UCSD-AML1 (cell line): ENCODE results near the gene ATOH8.

ENCODE experiments used
- DNase-seq: peaks from one replicate; lab custom pipeline; 2025; ENCODE audit not compliant: unreplicated experiment; lab: John Stamatoyannopoulos, UW

ATOH8 gene

DNA sequence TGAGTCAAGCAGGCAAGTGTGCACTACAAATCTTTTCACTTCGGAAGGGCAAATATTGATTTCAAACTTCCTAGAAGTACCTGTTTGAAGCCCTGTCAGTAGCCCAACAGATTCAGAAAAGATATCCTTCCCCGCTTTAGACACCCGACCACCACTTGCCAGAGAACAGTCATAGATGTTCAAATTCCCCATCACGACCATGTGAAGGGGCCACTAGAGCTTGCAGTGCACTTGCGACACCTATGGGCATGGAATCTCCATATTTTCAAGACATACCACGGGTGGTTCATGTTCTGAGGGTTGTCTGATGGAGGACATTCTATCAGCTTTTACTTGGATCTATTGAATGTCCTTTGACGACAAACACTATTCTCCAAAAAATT lies 35.8 kb upstream of the ATOH8 start:
- DNase-seq = peak; percentile 47

DNA sequence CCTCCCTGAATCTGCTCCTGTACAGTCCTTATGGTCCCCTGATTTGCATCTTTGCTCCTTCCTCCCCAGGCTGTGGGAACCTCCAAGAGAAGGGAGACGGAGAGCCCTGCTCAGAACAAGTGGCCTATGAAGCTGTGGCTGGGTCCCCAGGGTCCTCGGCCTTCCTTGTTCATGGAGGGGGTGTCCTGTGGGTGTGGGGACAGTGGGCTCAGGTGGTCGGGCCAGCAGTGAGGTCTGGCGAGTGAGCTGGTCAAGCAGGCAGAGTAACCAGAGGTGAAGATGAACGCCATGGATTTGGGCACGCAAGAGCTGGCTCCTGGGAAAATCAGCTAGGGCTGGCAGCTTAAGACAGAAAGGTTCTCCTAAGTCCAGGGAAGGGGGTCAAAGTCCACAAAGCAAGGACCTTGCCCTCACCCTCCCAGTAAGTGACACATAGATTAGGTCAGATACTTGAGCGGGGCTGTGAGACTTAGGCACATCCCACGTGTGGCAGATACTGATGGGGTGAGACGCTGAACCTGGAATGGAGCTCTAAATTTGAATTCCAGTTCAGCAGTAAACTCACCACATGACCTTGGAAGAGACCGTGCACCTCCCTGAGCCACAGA lies 34.8 kb upstream of the ATOH8 start:
- no peak for DNase-seq

DNA sequence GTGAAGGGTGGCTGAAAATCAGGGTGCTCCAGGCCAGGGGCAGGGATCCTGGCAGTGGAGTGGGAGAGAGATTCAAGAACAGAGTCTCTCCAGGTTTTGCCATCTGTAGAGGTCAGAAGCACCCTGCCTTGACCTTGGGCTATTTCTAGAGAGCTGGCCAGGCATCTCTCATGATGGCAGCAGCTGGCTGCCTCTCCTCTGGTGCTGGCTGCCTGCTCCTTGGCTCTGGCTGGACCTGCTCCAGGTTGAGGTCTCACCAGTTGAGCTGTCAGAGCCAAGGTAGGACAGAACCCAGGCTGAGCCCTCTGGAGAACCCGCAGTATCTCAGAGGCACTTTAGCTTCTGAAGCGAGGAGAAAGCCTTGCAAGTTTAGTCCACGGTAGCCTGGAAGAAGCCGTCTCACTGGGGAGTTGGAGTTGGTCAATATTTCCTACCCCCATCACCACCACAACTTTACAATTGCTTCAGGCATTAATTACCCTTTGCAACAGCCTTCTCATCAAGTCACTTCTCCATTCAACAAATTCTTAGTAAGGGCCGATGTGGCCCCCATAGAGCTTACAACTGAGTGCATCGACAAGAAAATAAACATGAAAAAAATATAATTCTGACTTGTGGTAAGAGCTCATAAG lies 34.1 kb upstream of the ATOH8 start:
- no peak for DNase-seq

DNA sequence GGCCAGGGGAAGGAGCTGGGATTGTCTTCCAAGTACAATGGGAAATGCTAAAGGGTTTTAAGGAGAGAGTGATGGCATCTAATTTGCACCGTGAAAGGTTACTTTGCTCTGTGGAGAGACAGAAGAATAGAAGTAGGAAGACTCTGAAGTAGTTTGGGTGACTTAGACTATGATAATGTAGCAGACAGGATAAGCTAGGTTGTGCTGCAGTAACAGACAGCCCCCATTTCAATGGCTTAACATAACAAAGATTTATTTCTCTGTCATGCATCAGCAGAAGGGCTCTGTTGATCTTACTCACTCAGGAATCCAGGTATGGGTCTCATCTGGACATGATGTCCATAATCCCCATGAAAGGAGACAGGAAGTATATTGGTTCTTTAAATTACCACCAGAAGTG lies 33.3 kb upstream of the ATOH8 start:
- DNase-seq = no peak

DNA sequence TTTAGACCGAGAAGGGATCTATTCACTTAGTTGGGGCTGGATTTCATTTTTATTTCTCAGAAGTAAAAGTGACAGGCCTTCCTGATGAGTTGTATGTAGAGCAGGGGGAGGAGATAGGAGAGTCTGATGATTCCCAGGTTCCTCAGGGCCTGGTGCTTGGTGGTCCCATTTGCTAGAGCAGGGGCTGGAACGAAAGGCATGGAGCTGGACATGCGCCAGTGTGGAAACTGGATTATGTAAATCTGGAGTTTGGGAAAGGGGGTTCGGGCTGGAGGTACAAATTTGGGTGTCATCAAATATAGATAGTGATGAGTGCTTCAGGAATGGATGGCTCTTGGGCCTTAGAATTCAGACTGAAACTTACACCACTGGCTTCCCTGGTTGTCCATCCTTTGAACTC lies 32.1 kb upstream of the ATOH8 start:
- DNase-seq = no peak

DNA sequence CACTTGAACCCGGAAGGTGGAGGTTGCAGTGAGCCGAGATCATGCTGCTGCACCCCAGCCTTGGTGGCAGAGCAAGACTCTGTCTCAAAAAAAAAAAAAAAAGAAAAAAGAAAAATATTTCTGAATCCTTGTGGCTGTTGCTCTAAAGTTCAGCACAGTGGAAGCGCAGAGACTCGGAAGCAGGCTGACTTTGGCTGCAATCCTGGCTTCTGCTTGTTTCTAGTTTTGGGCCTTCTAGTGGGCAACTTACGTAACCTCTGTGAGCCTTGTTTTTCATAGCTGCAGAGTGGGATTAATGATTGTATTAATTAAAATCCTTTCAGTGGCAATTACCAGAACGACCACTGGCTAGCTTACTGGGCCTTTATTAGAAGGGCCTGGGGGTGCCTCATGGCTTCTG lies 31.3 kb upstream of the ATOH8 start:
- DNase-seq = no peak

DNA sequence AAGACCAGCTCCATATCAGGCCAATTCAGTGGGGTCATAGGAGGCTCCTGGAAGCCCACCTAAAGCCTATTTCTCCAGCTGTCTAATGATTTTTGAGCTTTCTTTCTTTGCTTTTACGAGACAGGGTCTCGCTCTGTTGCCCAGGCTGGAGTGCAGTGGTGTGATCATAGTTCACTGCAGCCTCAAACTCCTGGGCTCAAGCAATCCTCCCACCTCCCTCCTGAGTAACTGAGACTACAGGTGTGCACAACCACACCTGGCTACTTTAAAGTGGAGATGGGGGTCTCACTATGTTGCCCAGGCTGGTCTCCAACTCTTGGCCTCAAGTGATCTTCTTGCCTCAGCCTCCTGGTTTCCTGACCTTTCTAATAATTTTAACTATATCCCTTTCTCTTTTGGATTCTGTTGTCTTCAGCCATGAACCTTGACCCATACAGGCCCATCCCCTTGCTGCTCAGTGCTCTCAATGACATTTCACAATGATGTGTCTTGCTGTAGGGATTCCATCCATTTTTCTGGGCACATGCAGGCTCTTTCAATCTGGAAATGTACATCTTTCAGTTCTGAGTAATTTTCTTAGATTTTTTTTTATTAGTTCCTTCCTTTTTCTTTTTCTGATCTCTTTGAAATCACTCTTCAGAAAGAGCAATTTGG lies 30.0 kb upstream of the ATOH8 start:
- no peak for DNase-seq

DNA sequence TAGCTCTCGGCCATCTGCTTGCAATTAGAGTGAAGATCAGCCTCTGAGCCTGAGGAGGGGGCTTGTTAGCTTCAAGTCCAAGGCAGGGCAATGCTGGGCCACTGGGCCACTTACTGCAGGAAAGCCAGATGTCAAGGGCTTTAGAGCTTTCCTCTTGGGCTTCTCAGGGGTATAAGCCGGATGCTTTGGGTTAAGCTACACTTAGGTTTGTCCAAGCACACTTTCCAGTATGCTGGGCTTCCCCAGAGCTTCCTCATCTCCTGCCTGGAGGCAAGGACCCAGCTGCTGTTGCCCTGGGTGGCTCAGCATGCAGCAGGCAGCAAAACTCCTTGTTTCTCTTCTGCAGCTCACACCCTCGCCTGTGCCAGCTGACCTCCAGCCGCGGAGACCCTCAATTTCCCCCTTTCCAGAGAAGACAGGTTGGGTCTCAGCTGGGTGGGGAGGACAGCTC lies 29.0 kb upstream of the ATOH8 start:
- no peak for DNase-seq

DNA sequence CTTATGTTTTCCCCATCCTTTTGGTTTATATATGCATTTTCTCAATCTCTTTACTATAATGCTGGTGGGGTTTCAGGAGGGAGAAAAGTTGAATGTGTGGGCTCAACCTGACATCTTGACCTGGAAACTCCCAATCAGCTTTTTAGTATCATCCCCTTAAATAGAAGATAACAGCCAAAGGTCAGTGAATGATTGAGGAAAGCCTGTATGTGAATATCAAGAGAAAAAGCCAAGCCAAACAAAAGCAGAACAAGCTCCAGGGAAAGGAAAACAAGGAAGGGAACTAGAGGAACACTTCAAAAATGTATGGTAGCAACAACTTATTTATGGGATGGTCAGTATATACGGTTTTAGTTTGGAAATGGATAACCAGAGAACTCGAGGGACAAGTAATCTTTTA lies 28.3 kb upstream of the ATOH8 start:
- no peak for DNase-seq

DNA sequence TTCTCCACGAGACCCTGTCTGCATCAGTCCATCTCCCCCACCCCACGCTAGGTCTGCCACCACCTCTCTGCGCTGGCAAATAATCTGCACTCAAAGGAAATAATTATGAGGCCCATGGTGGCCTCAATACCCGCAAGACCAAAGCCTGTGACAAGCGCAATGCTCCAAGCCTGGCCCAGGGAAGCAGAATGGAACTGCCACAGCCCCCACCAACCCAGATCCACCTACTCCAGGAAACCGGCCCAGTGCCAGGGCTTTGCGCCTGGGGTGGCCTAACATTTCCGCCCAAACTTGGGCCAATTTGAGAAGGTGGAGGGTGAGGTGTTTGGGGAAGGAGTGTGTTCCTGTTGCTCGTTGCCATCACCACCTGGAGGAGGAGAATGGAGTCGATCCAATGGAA lies 26.0 kb upstream of the ATOH8 start:
- no peak for DNase-seq

DNA sequence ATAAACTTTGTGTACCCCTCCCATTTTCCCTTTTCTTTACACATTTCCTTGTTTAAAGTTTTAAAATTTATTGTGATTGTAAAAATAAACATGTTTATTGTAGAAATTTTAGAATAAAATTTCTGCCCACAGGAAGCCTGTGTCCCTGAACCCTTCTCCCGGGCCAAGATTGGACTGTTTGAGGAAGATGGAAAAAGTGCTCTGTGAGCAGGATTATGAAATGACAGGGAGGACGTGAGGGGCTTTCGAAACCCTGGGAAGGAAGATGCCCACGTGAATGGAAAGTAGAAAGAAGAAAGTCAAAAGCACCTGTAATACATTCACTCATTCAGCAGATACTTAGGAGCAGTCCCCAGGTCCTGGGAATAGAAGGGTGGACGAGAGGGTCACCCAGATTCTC lies 25.4 kb upstream of the ATOH8 start:
- DNase-seq = no peak

DNA sequence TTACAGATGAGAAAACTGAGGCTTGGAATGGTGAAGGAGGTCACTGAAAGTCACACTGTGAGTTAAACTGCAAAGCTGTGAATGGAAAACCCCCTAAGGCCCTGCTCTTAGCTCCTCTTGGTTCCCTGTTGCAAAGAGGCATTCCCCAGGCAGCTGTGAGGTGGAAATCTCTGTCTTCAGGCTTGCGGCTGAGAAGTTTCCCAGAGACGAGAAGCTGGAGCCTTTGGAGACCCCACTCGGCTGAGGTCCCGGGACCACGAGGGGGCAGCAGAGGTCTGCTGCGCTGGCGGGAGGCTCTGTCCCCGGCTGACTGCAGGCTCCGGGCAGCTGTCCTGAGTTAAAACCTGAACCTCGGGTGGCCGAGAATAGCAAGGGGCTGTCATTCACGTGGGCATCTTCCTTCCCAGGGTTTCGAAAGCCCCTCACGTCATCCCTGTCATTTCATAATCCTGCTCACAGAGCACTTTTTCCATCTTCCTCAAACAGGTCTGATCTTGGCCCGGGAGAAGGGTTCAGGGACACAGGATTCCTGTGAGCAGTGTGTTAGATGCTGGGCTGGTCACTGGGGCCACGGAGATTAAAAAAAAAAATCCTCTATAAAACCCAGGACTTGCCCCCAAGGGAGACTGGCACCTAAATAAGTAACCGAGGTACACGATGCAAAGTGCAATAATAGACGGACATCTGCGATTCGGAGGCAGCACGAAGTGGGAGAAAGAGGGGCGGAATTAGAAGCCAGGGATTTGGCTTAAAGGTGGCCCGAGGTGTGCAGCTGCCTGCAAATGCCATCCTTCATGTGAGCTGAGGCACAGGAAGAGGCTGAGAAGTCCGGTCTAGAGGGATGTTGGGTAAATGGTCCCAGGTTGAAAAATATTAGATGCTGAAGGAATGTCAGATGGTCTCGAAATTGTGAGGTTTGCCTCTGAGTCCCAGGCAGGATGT lies 24.6 kb upstream of the ATOH8 start:
- peak; percentile 78 for DNase-seq

DNA sequence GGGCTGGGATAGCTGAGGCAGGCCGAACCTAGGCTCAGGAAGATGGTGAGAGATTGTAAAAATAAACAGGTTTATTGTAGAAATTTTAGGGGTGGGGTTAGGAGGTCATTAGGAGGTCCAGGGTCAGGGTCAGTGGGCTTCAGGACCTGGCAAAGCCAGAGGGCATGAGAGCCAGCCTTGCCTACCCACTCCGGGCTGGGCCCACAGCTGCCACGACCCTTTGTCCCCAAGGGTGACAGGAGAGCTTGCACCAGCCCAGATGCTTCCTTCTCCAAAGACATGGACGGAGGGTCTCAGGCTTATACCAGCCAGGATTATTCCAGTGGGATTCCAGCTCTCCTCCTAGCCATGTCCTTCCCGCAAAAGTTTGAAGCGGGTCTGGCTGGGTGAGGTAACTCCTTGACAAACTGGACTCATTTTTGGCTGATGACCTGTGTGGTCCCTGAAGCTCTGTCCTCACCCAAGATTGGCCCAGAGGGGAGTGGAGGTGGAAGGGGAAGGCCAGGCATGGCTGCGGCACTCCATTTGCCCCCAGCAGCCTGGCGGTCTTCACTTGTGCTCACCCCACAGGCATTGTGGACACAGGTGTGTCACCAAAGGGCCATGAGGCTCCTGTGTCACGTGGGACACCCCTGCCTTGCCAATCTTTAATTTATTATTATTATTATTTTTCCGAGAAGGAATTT lies 23.8 kb upstream of the ATOH8 start:
- DNase-seq = no peak

DNA sequence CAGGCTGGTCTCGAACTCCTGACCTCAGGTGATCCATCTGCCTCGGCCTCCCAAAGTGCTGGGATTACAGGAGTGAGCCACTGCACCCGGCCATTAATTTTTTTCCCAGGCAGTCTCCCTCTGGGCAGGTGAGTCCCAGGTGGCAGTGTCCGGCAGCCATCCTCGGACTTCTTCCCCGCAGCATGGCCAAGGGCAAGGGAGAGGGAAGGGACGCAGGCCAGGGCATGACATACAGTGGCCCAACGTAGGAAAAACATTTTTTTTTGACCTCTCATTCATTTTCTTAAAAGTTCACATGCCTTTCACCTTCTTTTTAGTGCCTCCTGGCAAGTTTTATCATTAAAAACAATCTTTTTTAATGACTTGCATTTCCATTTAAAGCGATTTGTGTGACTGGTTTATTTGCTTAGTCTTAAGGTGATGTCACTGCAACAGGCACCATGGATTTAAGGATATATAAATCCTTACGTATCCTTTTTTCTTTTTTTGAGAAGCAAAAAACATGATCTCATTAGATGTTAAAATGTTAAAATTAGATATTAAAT lies 23.0 kb upstream of the ATOH8 start:
- no peak for DNase-seq

DNA sequence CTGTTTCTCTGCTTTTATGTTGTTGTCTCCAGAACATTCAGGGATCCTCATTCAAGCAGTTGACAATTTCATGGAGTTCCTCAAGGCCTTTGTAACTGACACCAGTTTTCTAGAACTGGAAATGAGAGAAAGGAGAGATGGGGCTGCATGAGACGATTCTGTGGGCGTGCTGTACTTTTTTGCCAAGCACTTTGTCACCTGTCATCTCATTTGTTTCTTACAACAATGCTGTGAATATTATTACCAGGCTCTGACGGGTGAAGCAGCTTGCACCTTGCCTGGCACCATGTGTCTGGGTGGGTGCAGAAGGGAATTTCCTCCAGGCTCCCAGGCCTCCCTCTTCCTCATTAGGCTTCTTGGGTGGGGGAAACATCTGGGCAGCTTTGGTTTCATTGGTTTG lies 22.2 kb upstream of the ATOH8 start:
- no peak for DNase-seq

DNA sequence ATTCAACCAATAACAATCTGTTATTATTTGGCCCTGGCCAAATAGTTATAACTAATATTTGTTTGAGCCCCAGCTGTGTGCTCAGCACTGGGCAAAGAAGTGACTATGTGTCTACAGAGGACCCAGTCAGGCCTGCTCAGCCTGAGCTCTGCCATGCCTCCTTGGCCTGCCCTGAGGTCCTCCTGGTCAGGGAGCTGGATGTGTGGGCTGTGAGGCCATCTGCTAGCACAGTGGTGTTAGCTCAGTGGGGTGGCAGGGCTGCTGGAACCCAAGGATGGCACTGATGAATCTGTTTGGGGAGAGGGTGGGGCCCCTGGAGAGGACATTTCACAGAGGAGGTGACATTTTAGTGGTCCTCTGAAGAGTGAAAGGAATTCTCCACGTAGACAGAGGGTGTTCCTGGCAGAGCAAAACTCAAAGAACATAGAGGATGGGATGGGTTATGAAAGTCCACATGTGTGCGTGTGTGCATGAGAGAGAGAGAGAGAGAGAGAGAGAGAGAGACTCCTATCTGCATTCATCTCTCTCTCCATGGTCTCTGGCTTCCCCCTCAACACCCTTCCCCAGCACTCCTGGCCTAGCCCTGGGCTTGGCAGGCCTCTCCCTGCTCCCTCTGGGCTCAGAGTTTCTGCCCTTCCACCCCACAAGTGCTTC lies 21.2 kb upstream of the ATOH8 start:
- no peak for DNase-seq

DNA sequence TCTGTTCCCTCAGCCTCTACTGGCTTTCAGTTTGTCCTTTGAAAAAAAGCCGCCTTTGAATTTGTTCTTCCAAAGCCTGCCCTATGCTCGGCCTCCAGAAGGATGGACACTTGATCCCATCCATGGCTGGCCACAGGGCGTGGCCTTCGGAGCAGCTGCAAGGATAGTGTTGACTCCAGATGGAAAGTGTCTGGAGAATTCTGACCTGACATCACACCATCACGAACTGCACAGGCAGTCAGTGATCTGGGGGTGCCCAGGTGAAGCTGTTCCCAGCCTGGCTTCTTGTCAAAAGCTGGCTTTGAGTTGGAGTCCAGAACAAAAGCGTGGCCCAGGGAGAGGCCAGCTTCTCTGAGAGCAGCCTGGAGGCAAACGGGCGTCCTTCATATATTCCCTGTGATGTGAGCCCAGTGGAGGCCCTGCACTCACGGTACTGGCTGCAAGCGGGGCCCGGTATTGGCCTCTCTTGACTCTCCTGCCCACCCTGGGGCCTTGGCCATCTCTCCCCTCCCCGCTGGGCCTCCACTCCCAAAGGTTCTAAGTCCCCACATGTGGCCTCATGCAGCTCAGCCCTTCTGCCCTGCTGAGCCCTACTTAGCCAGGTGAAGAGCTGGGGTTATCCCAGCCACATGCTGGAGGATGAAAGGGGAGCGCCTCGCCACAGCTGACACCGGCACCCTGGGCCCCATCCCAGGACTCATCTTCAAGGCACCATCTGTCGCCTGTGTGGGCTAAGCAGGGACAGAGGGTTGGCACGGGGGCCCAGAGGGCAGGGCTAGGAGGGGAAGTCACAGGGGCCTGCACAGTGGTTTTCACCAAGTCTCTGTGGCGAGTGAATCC lies 20.4 kb upstream of the ATOH8 start:
- DNase-seq = no peak

DNA sequence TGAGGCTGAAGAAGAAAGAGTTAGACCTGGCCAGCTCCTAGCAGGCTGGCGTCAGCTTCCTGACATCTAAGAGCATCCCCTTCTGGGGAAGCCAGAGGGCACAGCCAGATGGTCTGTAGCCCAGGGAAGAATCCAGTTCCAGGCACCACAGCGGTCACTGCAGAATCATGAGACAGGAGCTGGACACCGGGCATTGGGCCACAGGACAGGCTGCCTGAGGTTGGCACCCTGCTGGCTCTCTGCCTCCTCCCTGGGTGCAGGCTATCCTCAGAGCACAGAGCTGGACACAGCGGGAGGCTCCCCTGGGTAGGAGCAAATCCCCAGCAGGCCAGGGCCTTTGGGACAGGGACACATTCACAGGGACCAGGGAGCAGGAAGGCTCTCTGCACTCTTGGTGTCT lies 19.8 kb upstream of the ATOH8 start:
- DNase-seq = no peak

DNA sequence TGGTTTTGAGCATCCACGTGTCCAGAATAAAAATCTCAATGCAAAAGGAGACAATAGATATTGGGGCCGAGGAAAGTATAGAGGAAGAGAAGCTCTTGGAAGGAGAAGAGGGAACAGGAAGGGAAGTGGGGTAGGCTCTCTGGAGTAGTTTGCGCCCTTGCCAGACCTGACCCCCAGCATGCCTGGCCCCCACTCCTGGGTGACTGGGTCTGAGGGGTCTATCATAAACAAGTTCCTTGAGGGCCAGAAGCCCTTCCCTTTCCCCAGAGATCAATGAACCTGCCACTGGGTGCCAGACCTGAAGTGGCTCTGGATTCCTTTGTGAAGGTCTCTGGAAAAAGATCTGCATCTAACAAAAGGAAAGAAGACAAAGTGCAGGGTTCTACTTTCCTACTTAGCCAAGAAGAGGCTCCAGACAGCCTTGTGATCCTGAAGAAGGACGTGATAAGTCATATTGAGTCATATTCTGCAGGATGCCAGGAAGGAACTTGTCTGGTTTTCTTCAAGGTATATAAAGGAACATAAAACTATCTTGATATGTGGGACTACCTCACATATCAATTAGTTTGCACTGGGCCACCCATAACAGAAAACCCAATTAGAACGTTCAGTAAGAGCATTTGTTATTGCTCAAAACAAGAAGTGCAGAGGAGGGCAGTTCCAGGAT lies 18.7 kb upstream of the ATOH8 start:
- DNase-seq = no peak
